ENCODE measurements around the gene ACSS3. TPM values are rescaled to one million over a fixed set of nuclear protein-coding genes. Genes with fewer than 3 reads are reported as not detected.
A peak's percentile ranks its signal among the peaks of the same experiment; 100 is the strongest.

ACSS3 gene
- total RNA-seq, 1 donor from 2014 or later, result 14.6 TPM

DNA sequence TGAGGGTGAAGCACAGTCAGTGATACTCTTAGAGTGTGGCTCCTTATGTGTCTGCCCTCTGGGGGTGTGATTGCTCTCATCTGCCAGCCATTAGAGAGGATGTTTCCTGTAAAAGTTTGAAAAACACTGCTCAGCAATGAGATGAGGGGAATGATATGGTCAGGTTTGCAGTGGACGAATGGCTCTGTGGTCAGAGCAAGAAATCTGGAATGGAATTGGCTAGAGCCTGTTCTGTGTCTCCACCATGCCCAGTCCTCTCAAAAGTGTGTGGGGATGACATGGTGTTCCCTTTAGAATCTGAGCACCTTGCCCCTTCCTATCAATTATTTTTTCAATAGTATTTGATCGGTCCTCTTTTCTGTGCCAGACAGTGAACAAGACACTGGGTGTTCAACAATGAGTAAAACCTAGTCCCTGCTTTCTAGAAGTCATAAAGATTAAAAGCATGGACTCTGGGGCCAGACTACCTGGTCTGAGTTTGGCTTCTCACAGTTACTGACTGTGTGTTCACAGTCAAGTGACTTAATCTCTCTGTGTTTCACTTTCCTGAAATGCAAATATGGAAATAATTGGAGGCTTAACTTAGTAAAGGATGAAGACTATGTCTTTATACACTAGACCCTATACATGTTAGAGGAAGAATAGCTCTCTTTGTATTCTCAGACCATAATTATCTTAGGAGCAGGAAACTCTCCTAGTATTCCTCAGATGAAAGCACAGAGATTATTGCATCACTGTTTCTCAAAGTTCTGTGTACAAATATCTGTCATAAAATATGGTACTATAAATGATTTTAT lies 1.6 kb downstream of the ACSS3 start:
- Histone ChIP-seq H3K27ac (ENCODE audit: low read depth, low read length) (peak overlapping the region; percentile 83), H3K9me3 (ENCODE audit: control insufficient read depth in 3 of 3, low read length in 3 of 3) (no peaks in the 10 kb centered on the region), H3K9ac (ENCODE audit: low read depth in 1 of 3, low read length in 3 of 3) (peak overlapping the region; percentile 22 to 92 (median 80)), H3K4me1 (ENCODE audit: control insufficient read depth in 3 of 3, insufficient read depth in 3 of 3, low read length in 3 of 3) (peaks cover 11 to 17% (median 13%) of the 10 kb centered on the region in 3 donors), H3K4me3 (ENCODE audit: low read length in 3 of 3) (peak overlapping the region; percentile 76 to 89 (median 86)), H3K36me3 (ENCODE audit: control insufficient read depth in 3 of 3, insufficient read depth in 3 of 3, low read length in 3 of 3) (no peaks in the 10 kb centered on the region), H3K27me3 (ENCODE audit: control insufficient read depth in 3 of 3, insufficient read depth in 3 of 3, low read length in 3 of 3) (no peaks in the 10 kb centered on the region)

DNA sequence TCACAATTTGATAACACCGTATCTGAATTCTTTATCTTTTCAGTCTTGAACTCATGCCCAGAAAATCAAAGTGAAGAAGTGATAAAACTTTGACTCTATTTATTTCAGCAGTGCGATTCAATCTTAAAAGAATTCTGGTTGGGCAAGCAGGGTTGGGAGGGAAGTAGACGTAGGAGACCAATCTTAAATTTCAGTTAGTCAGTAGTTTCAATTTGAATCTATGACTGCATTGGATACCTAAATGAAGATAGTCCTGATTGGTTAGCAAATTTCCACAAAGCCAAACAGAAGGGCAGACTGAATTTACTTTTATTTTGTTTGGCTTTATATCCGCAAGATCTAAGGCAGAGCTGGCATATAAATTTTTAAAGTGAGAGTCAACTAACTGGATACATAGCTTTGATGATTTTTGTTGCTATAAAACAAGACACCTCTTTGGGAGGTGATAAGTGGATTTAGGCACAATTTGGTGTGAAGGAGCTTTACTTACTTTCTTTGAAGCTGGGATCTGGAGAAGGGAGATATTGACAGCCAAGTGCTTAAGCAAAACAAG lies 2.6 kb downstream of the ACSS3 start:
- peak overlapping the region; percentile 48 to 92 (median 80) for H3K9ac ChIP-seq (ENCODE audit: low read depth in 1 of 3, low read length in 3 of 3)
- H3K4me3 ChIP-seq (ENCODE audit: low read length in 3 of 3), result peak overlapping the region; percentile 33 to 89 (median 59)
- H3K36me3 ChIP-seq (ENCODE audit: control insufficient read depth in 3 of 3, insufficient read depth in 3 of 3, low read length in 3 of 3), result no peaks in the 10 kb centered on the region
- H3K27me3 ChIP-seq (ENCODE audit: control insufficient read depth in 3 of 3, insufficient read depth in 3 of 3, low read length in 3 of 3), result no peaks in the 10 kb centered on the region
- peaks cover 16 to 18% (median 17%) of the 10 kb centered on the region in 3 donors for H3K4me1 ChIP-seq (ENCODE audit: control insufficient read depth in 3 of 3, insufficient read depth in 3 of 3, low read length in 3 of 3)
- peak overlapping the region; percentile 83 for H3K27ac ChIP-seq (ENCODE audit: low read depth, low read length)
- H3K9me3 ChIP-seq (ENCODE audit: control insufficient read depth in 3 of 3, low read length in 3 of 3), result no peaks in the 10 kb centered on the region

DNA sequence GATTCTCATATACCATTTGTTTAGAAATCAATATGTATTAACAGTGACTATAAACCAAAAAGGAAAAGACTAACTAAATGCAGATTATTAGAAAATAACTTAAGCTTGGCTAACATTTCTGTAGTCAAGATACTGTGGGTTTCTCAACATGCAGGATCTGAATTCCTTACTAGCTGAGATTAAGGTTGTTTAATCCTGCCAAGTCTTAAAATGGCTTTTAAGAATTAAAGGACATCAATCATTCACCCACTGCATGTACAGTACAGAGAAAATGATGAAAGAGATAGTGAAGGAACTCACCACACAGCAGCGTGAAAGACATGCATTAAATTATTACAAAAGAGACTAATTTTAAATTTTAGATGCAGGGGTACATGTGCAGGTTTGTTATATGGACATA lies 3.8 kb downstream of the ACSS3 start:
- H3K27ac ChIP-seq (ENCODE audit: low read depth, low read length), result no peak overlapping the region
- H3K36me3 ChIP-seq (ENCODE audit: control insufficient read depth in 3 of 3, insufficient read depth in 3 of 3, low read length in 3 of 3), result no peaks in the 10 kb centered on the region
- H3K4me3 ChIP-seq (ENCODE audit: low read length in 3 of 3), result no peak overlapping the region
- H3K27me3 ChIP-seq (ENCODE audit: control insufficient read depth in 3 of 3, insufficient read depth in 3 of 3, low read length in 3 of 3), result no peaks in the 10 kb centered on the region
- no peak overlapping the region for H3K9ac ChIP-seq (ENCODE audit: low read depth in 1 of 3, low read length in 3 of 3)
- no peaks in the 10 kb centered on the region for H3K9me3 ChIP-seq (ENCODE audit: control insufficient read depth in 3 of 3, low read length in 3 of 3)
- H3K4me1 ChIP-seq (ENCODE audit: control insufficient read depth in 3 of 3, insufficient read depth in 3 of 3, low read length in 3 of 3), result peaks cover 16 to 22% (median 17%) of the 10 kb centered on the region in 3 donors

GRCh38 chr12:81083018-81083417 lies 5.1 kb downstream of the ACSS3 start:
- no peaks in the 10 kb centered on the region for H3K9me3 ChIP-seq (ENCODE audit: control insufficient read depth in 3 of 3, low read length in 3 of 3)
- no peaks in the 10 kb centered on the region for H3K27me3 ChIP-seq (ENCODE audit: control insufficient read depth in 3 of 3, insufficient read depth in 3 of 3, low read length in 3 of 3)
- no peak overlapping the region for H3K9ac ChIP-seq (ENCODE audit: low read depth in 1 of 3, low read length in 3 of 3)
- no peak overlapping the region for H3K27ac ChIP-seq (ENCODE audit: low read depth, low read length)
- no peak overlapping the region for H3K4me3 ChIP-seq (ENCODE audit: low read length in 3 of 3)
- H3K36me3 ChIP-seq (ENCODE audit: control insufficient read depth in 3 of 3, insufficient read depth in 3 of 3, low read length in 3 of 3), result no peaks in the 10 kb centered on the region
- peaks cover 11 to 22% (median 16%) of the 10 kb centered on the region in 3 donors for H3K4me1 ChIP-seq (ENCODE audit: control insufficient read depth in 3 of 3, insufficient read depth in 3 of 3, low read length in 3 of 3)

GRCh38 chr12:81083906-81084513 lies 6.1 kb downstream of the ACSS3 start:
- H3K36me3 ChIP-seq (ENCODE audit: control insufficient read depth in 3 of 3, insufficient read depth in 3 of 3, low read length in 3 of 3), result no peaks in the 10 kb centered on the region
- peaks cover 10 to 22% (median 15%) of the 10 kb centered on the region in 3 donors for H3K4me1 ChIP-seq (ENCODE audit: control insufficient read depth in 3 of 3, insufficient read depth in 3 of 3, low read length in 3 of 3)
- peak overlapping the region; percentile 53 for H3K27ac ChIP-seq (ENCODE audit: low read depth, low read length)
- H3K27me3 ChIP-seq (ENCODE audit: control insufficient read depth in 3 of 3, insufficient read depth in 3 of 3, low read length in 3 of 3), result no peaks in the 10 kb centered on the region
- H3K9me3 ChIP-seq (ENCODE audit: control insufficient read depth in 3 of 3, low read length in 3 of 3), result no peaks in the 10 kb centered on the region
- peak overlapping the region in 2 of 3 donors; percentile 25 to 32 for H3K4me3 ChIP-seq (ENCODE audit: low read length in 3 of 3)
- peak overlapping the region in 1 of 3 donors; percentile 42 for H3K9ac ChIP-seq (ENCODE audit: low read depth in 1 of 3, low read length in 3 of 3)

- Histone ChIP-seq H3K4me3 (ENCODE audit: low read length in 3 of 3) (no peak overlapping the region), H3K9me3 (ENCODE audit: control insufficient read depth in 3 of 3, low read length in 3 of 3) (no peaks in the 10 kb centered on the region), H3K9ac (ENCODE audit: low read depth in 1 of 3, low read length in 3 of 3) (no peak overlapping the region), H3K36me3 (ENCODE audit: control insufficient read depth in 3 of 3, insufficient read depth in 3 of 3, low read length in 3 of 3) (no peaks in the 10 kb centered on the region), H3K4me1 (ENCODE audit: control insufficient read depth in 3 of 3, insufficient read depth in 3 of 3, low read length in 3 of 3) (peaks cover 6 to 22% (median 7%) of the 10 kb centered on the region in 3 donors), H3K27ac (ENCODE audit: low read depth, low read length) (peak overlapping the region; percentile 53), H3K27me3 (ENCODE audit: control insufficient read depth in 3 of 3, insufficient read depth in 3 of 3, low read length in 3 of 3) (no peaks in the 10 kb centered on the region)
Observed at GRCh38 chr12:81084811-81085350, 7.0 kb downstream of the ACSS3 start.

DNA sequence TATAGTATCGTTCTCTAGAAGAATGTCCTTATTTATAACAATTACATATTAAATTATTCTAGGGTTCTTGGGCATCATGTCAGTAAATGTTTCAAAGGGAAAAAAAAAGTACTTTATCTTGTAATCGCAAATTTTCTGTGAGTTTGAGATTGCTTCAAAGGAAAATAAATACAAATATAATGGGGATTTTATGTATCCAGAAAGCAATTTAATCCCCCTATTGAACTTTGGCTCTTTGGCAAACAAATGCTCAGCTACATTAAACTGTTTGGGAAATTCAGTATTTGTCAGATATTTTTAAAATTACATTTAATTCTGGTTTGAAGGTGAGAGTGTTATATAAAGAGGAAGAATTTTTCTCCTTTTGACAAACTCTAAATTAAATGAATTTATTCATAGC lies 8.0 kb downstream of the ACSS3 start:
- Histone ChIP-seq H3K4me3 (ENCODE audit: low read length in 3 of 3) (no peak overlapping the region), H3K9me3 (ENCODE audit: control insufficient read depth in 3 of 3, low read length in 3 of 3) (no peaks in the 10 kb centered on the region), H3K36me3 (ENCODE audit: control insufficient read depth in 3 of 3, insufficient read depth in 3 of 3, low read length in 3 of 3) (no peaks in the 10 kb centered on the region), H3K9ac (ENCODE audit: low read depth in 1 of 3, low read length in 3 of 3) (no peak overlapping the region), H3K27me3 (ENCODE audit: control insufficient read depth in 3 of 3, insufficient read depth in 3 of 3, low read length in 3 of 3) (no peaks in the 10 kb centered on the region), H3K4me1 (ENCODE audit: control insufficient read depth in 3 of 3, insufficient read depth in 3 of 3, low read length in 3 of 3) (peaks cover 4 to 22% (median 6%) of the 10 kb centered on the region in 3 donors), H3K27ac (ENCODE audit: low read depth, low read length) (no peak overlapping the region)

DNA sequence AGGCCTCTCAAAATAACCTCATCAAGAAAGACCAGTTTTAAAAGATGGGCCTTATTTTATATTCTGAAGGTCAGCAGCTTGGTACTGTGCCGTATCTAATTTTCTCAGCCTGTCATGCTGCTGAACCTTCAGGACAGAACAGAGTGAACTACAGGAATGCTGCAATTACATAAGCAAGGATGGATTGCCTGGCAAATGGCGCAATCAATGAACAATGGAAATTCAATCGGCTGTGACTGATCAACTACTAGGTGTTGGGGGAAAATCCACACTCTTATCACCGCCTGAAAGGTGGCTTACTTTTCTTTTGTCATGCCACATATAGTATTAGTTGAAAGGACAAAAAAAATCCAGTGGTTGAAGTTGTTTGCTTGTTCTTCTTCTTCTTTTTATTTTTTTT lies 8.5 kb downstream of the ACSS3 start:
- no peak overlapping the region for H3K27ac ChIP-seq (ENCODE audit: low read depth, low read length)
- no peaks in the 10 kb centered on the region for H3K36me3 ChIP-seq (ENCODE audit: control insufficient read depth in 3 of 3, insufficient read depth in 3 of 3, low read length in 3 of 3)
- H3K9ac ChIP-seq (ENCODE audit: low read depth in 1 of 3, low read length in 3 of 3), result no peak overlapping the region
- H3K27me3 ChIP-seq (ENCODE audit: control insufficient read depth in 3 of 3, insufficient read depth in 3 of 3, low read length in 3 of 3), result no peaks in the 10 kb centered on the region
- H3K4me3 ChIP-seq (ENCODE audit: low read length in 3 of 3), result no peak overlapping the region
- no peaks in the 10 kb centered on the region for H3K9me3 ChIP-seq (ENCODE audit: control insufficient read depth in 3 of 3, low read length in 3 of 3)
- peaks cover 4 to 17% (median 6%) of the 10 kb centered on the region in 3 donors for H3K4me1 ChIP-seq (ENCODE audit: control insufficient read depth in 3 of 3, insufficient read depth in 3 of 3, low read length in 3 of 3)

- H3K27me3 ChIP-seq (ENCODE audit: control insufficient read depth in 3 of 3, insufficient read depth in 3 of 3, low read length in 3 of 3), result no peaks in the 10 kb centered on the region
- H3K4me3 ChIP-seq (ENCODE audit: low read length in 3 of 3), result no peak overlapping the region
- H3K9ac ChIP-seq (ENCODE audit: low read depth in 1 of 3, low read length in 3 of 3), result no peak overlapping the region
- no peaks in the 10 kb centered on the region for H3K9me3 ChIP-seq (ENCODE audit: control insufficient read depth in 3 of 3, low read length in 3 of 3)
- no peaks in the 10 kb centered on the region for H3K36me3 ChIP-seq (ENCODE audit: control insufficient read depth in 3 of 3, insufficient read depth in 3 of 3, low read length in 3 of 3)
- H3K4me1 ChIP-seq (ENCODE audit: control insufficient read depth in 3 of 3, insufficient read depth in 3 of 3, low read length in 3 of 3), result peaks cover 4 to 13% (median 6%) of the 10 kb centered on the region in 3 donors
- no peak overlapping the region for H3K27ac ChIP-seq (ENCODE audit: low read depth, low read length)
Observed at GRCh38 chr12:81088221-81088620, 10.3 kb downstream of the ACSS3 start.

- H3K9me3 ChIP-seq (ENCODE audit: control insufficient read depth in 3 of 3, low read length in 3 of 3), result no peaks in the 10 kb centered on the region
- no peaks in the 10 kb centered on the region for H3K36me3 ChIP-seq (ENCODE audit: control insufficient read depth in 3 of 3, insufficient read depth in 3 of 3, low read length in 3 of 3)
- no peak overlapping the region for H3K9ac ChIP-seq (ENCODE audit: low read depth in 1 of 3, low read length in 3 of 3)
- no peak overlapping the region for H3K4me3 ChIP-seq (ENCODE audit: low read length in 3 of 3)
- no peak overlapping the region for H3K27ac ChIP-seq (ENCODE audit: low read depth, low read length)
- no peaks in the 10 kb centered on the region for H3K27me3 ChIP-seq (ENCODE audit: control insufficient read depth in 3 of 3, insufficient read depth in 3 of 3, low read length in 3 of 3)
- H3K4me1 ChIP-seq (ENCODE audit: control insufficient read depth in 3 of 3, insufficient read depth in 3 of 3, low read length in 3 of 3), result peaks cover 0 to 9% (median 4%) of the 10 kb centered on the region in 3 donors
Observed at GRCh38 chr12:81089412-81089811, 11.5 kb downstream of the ACSS3 start.
